ENCODE results near the gene DCTN3. TPM values are rescaled to one million over a fixed set of nuclear protein-coding genes. Genes with fewer than 3 reads are reported as not detected.

Gene DCTN3
- total RNA-seq, 1 donor from 2014 or later = 92.7 TPM

DNA sequence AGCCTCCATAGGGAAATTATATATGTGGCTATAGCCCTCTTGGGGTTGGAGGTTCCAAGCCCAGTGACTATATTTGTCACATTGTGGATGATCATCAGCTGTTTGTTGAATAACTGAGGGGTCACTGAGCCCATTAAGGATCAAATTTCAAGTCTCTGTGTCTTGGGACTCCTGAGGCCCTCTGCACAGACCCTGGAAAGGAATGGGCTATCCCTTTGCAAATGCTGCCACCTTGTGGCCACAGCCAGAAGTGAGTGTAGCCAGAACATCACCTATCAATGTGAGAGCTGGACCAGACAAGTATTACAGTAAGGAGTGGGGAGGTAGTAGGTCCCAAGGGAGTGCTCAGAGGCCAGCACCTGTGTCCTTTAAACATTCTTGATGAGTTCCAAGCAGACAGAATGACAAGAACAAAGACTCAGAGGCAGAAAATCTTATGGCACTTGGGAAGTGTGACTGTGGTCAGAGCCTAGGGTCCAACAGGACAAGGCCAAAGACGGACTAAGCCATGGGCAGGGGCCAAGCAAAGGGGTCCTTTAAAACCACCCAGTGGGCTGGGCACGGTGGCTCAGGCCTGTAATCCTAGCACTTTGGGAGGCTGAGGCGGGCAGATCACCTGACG, 16.6 kb downstream of the DCTN3 start:
- no peaks in the 10 kb centered on the region for H3K36me3 ChIP-seq (ENCODE audit: control insufficient read depth, insufficient read depth, low read length)
- peak; percentile 86 for TF ChIP-seq CTCF (IDR thresholded peaks at IDR 0.05; ENCODE audit: insufficient read depth, low read length, poor library complexity, severe bottlenecking)
- no peak overlapping the region for H3K4me3 ChIP-seq (ENCODE audit: low read depth, low read length)
- H3K27me3 ChIP-seq (ENCODE audit: control insufficient read depth, insufficient read depth, low read length) = peaks cover 11% of the 10 kb centered on the region
- no peak for DNase-seq (ENCODE audit: low read depth)

DNA sequence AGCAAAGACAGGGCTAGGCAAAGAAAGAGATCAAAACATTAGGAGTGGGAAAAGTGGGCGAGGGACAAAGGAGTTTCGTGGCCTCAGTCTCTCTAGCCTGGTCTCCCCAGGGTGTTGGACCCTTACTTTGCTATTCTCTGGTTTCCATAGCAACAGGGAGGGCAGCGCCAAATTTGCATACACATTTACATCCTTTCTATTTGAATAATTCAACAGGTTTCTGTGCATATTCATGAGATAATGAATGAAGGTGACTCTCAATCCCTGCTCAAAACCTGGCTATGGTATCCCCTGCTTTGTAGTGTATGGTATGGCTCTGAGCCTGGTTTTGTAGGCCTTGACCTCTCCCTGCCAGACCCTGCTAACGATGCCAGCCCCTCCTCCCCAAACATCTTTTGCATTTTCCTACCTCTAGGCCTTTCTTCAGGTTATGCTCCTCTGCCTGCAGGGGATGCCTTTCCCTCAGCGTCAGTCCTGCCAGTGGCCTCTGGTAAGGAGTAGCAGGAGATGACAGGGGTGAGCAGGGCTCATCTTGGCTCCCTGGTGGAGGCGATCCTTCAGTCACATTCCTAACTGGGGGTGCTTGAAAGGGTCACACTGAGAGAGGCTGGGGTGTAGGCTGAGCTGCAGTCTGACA, 18.2 kb downstream of the DCTN3 start:
- no peaks in the 10 kb centered on the region for H3K36me3 ChIP-seq (ENCODE audit: control insufficient read depth, insufficient read depth, low read length)
- no peak for DNase-seq (ENCODE audit: low read depth)
- no peak overlapping the region for H3K4me3 ChIP-seq (ENCODE audit: low read depth, low read length)
- H3K27me3 ChIP-seq (ENCODE audit: control insufficient read depth, insufficient read depth, low read length) = peaks cover 10% of the 10 kb centered on the region
- TF ChIP-seq CTCF (IDR thresholded peaks at IDR 0.05; ENCODE audit: insufficient read depth, low read length, poor library complexity, severe bottlenecking) = no peak

DNA sequence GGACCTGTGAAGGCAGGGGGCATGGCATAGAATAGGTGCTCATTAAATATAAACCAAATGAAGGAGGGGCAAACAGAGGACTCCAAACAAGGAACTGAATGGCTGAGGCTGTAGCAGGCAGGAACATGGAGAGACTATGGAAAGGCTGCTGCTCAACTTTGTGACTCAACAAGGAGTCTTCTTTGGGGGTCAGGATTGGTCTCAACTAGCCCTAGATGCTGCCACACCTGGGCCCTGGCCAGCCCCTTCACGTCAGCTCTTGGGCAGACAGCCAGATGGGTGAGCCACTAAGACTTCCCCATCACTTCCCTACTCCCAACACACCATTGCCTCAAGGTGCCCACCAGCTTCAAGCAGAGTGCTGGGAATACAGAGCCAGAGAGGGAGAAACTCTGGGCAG, 19.4 kb downstream of the DCTN3 start:
- Histone ChIP-seq H3K4me3 (ENCODE audit: low read depth, low read length) (no peak overlapping the region), H3K36me3 (ENCODE audit: control insufficient read depth, insufficient read depth, low read length) (no peaks in the 10 kb centered on the region), H3K27me3 (ENCODE audit: control insufficient read depth, insufficient read depth, low read length) (peaks cover 11% of the 10 kb centered on the region)
- no peak for DNase-seq (ENCODE audit: low read depth)
- no peak for TF ChIP-seq CTCF (IDR thresholded peaks at IDR 0.05; ENCODE audit: insufficient read depth, low read length, poor library complexity, severe bottlenecking)

- H3K4me3 ChIP-seq (ENCODE audit: low read depth, low read length) = no peak overlapping the region
- DNase-seq (ENCODE audit: low read depth) = no peak
- H3K36me3 ChIP-seq (ENCODE audit: control insufficient read depth, insufficient read depth, low read length) = no peaks in the 10 kb centered on the region
- TF ChIP-seq CTCF (IDR thresholded peaks at IDR 0.05; ENCODE audit: insufficient read depth, low read length, poor library complexity, severe bottlenecking) = no peak
- peaks cover 12% of the 10 kb centered on the region for H3K27me3 ChIP-seq (ENCODE audit: control insufficient read depth, insufficient read depth, low read length)
Measured at GRCh38 chr9:34599546-34599945, 20.7 kb downstream of the DCTN3 start.

DNA sequence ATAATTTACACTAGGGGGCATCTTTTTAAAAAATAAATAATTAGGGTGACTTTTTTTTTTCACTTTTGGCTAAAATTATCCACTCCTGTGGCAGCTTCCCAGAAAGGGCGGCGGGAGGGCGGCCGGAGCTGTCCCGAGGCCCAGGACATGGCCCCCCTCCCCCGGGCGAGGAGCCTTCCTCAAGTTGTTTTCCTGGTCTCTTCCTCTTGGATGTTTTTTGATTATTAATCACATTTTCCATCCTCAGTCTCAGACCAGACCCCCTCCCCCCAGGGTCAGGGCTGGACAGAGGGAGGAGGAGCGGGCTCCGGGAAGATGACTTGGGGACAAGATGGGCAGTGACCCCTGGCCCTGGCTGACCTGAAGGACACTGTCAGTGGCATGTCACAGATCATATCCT, 26.1 kb downstream of the DCTN3 start:
- no peak overlapping the region for H3K4me3 ChIP-seq (ENCODE audit: low read depth, low read length)
- DNase-seq (ENCODE audit: low read depth) = no peak
- TF ChIP-seq CTCF (IDR thresholded peaks at IDR 0.05; ENCODE audit: insufficient read depth, low read length, poor library complexity, severe bottlenecking) = no peak
- no peaks in the 10 kb centered on the region for H3K36me3 ChIP-seq (ENCODE audit: control insufficient read depth, insufficient read depth, low read length)
- H3K27me3 ChIP-seq (ENCODE audit: control insufficient read depth, insufficient read depth, low read length) = peaks cover 53% of the 10 kb centered on the region

Measured in kidney epithelial cell (primary cell).